D341Med (cell line): Measurements from ENCODE around the gene ANO7.
"Not testable (repeated sequence)": the region's sequence is repeated elsewhere in the genome, so short reads cannot be mapped to it uniquely, and the experiment has no call there.

Source experiments
- DNase-seq: peaks from one replicate; pipeline ENCODE4 v3.0.0; 2012; ENCODE audit warnings: low spot score

The ANO7 gene

GRCh38 chr2:241190291-241190981, 2.0 kb downstream of the ANO7 start:
- DNase-seq, result no peak

- DNase-seq, result no peak
These were observed 2.6 kb downstream of the ANO7 start for GRCh38 chr2:241191081-241191480.

- DNase-seq, result no peak
These were observed 4.8 kb downstream of the ANO7 start for GRCh38 chr2:241193271-241193670.

- peak; percentile 10 for DNase-seq
These were observed 6.3 kb downstream of the ANO7 start for GRCh38 chr2:241194811-241195210.

GRCh38 chr2:241195506-241196130, 7.1 kb downstream of the ANO7 start:
- peak; percentile 15 for DNase-seq

GRCh38 chr2:241197246-241197645, 8.8 kb downstream of the ANO7 start:
- DNase-seq, result not testable (repeated sequence)

GRCh38 chr2:241197947-241198346, 9.5 kb downstream of the ANO7 start:
- no peak for DNase-seq

GRCh38 chr2:241198381-241199279, 10.2 kb downstream of the ANO7 start:
- no peak for DNase-seq

GRCh38 chr2:241199286-241199685, 10.8 kb downstream of the ANO7 start:
- no peak for DNase-seq

GRCh38 chr2:241199897-241200821, 11.7 kb downstream of the ANO7 start:
- no peak for DNase-seq

GRCh38 chr2:241200822-241201395, 12.4 kb downstream of the ANO7 start:
- no peak for DNase-seq

- no peak for DNase-seq
These were observed 13.2 kb downstream of the ANO7 start for GRCh38 chr2:241201445-241202267.

GRCh38 chr2:241202268-241202585, 13.8 kb downstream of the ANO7 start:
- no peak for DNase-seq

GRCh38 chr2:241202681-241203080, 14.2 kb downstream of the ANO7 start:
- DNase-seq, result no peak

- DNase-seq, result no peak
These were observed 14.9 kb downstream of the ANO7 start for GRCh38 chr2:241203218-241204009.

- DNase-seq, result no peak
These were observed 15.5 kb downstream of the ANO7 start for GRCh38 chr2:241204010-241204384.

GRCh38 chr2:241204490-241204889, 16.0 kb downstream of the ANO7 start:
- DNase-seq, result no peak

- no peak for DNase-seq
These were observed 16.6 kb downstream of the ANO7 start for GRCh38 chr2:241205086-241205485.

GRCh38 chr2:241207151-241207550, 18.7 kb downstream of the ANO7 start:
- no peak for DNase-seq

GRCh38 chr2:241207641-241208040, 19.2 kb downstream of the ANO7 start:
- DNase-seq, result no peak
